Stimulated activated CD8-positive, alpha-beta memory T cell treated with anti-CD3 and anti-CD28 coated beads, Interleukin-12 subunit alpha, Interleukin-12 subunit beta, amount 100 ng/mL, for 24 hours (primary cell): Measurements from ENCODE around the gene FAM117A.

ENCODE experiments used
- DNase-seq: peaks from one replicate; pipeline ENCODE4 v3.0.0-alpha.2; 2020; ENCODE audit errors: extremely low read depth

The FAM117A gene

GRCh38 chr17:49763735-49764558, at the start of gene FAM117A:
Gene FAM117A (minus strand): TSS chr17:49764131. CDS start chr17:49764087, 44 bp downstream.
- peak; percentile 89 for DNase-seq

DNA sequence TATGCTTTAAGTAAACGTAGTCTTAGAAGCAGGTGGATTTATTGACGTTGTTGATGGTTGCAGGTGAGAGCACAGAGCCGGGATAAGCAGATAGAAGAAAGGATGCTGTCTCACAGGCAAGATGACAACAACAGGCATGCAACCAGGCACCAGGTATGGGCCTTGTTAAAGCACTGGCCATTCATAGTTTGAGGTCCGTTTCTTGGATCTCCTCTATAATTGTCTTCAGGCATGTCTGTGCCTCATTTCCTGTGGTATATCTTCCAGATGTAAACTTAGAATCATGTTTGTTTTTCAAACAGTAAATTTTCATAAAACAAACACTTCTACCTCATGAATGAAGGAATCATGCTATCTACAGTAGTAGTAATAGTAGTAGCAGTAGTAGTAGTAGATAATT, 45.1 kb upstream of the FAM117A start:
- no peak for DNase-seq

- no peak for DNase-seq
Measured at GRCh38 chr17:49798738-49799137, 34.8 kb upstream of the FAM117A start.

GRCh38 chr17:49798182-49798581, 34.3 kb upstream of the FAM117A start:
- DNase-seq: no peak

DNA sequence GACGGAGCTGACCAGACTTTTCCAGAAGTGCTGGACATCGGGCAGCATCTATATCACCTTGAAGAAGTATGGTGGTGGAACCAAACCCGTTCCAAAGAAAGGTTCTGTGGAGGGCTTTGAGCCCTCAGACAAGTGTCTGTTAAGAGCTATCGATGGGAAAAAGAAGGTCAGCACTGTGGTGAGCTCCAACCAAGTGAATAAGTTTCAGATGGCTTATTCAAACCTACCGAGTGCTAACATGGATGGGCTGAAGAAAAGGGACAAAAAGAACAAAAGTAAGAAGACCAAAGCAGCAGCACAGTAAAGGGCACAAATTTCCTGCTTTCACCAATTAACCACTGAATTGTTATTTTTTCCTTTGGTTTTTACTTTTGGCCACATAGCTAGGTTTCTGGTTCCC, 31.4 kb upstream of the FAM117A start:
- DNase-seq: no peak

DNA sequence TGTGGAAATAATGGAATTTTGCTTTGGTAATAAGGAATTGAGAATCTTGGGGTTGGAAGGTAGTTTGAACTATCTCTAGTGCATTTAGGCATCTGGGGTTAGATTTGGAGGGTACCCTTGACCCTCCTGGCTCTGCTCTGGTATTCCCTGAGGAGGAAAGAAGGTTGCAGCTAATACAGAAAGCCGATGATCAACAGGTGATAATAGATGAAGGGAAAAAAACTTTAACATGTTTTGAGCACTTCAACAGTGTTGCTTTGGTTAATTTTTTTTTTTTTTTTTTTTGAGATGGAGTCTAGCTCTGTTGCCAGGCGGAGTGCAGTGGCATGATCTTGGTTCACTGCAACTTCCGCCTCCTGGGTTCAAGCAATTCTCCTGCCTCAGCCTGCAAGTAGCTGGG, 29.4 kb upstream of the FAM117A start:
- DNase-seq: no peak

- no peak for DNase-seq
Measured at GRCh38 chr17:49789243-49789578, 25.3 kb upstream of the FAM117A start.

GRCh38 chr17:49788478-49789242, 24.7 kb upstream of the FAM117A start, which contains the start of gene KAT7:
Gene KAT7 (plus strand): TSS chr17:49788681. CDS start chr17:49788835, 154 bp downstream.
- peak; percentile 98 for DNase-seq

DNA sequence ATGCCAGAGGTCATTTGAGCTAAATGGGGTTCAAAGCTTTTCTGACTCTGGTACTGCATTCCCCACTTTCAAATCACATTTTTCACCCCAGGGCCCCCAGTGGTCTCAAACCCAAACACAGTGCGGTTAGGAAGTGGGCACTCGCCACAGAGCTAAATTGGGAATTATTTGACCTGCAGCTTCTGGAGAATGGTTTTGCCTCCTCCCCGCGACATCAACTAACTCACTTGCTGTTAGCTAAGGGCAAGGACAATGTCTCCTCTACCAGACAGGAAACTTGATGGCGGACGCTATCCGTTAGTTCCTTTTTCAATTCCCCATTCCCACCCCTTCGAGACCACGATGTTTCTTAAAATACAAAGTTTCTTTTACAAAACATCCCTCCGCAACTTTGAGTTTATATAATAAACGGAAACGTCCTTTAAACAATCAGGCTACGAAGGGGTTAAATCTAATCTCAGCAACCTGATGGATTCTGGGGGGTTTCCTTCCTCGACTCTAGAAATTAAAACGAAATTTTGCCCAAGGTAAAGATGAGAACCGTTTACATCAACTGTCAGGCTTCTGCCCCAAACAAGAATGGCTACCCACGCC, 24.1 kb upstream of the FAM117A start:
- no peak for DNase-seq

DNA sequence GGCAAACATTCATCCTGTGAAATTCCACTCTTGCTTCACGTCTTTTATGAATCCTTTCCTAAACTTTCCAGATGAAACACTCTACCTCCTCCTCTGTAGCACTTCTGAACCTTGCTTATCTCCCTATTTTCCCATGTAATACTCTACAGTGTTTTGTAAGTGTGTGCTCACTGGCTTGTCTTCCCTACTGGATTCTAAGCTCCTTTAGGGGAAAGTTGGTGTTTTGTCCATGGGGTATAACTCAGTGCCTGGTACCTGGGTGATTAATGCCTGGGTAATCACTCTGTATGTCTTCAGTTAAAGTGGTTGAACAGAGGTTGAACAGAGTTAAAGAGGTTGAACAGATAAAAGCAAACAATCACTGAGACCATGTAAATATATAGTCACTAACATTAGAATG, 20.7 kb upstream of the FAM117A start:
- DNase-seq: no peak

DNA sequence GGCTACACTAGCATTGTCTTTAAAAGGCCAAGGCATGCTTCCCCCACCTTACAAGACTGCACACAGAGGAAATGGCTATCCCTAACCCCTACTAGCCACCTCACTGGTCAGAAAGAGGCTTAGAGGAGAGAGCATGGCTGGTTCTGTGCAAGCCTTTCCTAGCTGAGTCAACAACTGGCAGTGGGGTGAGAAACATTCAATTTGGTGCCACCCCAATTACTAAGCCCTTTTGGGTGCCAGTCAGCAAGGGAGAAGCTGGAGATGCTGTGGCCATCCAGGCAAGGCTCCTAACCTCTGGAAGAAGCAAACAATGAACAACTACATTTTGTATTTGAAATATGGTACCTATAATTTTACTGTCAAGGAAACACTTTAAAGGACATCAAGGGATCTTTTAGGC, 19.9 kb upstream of the FAM117A start:
- no peak for DNase-seq

DNA sequence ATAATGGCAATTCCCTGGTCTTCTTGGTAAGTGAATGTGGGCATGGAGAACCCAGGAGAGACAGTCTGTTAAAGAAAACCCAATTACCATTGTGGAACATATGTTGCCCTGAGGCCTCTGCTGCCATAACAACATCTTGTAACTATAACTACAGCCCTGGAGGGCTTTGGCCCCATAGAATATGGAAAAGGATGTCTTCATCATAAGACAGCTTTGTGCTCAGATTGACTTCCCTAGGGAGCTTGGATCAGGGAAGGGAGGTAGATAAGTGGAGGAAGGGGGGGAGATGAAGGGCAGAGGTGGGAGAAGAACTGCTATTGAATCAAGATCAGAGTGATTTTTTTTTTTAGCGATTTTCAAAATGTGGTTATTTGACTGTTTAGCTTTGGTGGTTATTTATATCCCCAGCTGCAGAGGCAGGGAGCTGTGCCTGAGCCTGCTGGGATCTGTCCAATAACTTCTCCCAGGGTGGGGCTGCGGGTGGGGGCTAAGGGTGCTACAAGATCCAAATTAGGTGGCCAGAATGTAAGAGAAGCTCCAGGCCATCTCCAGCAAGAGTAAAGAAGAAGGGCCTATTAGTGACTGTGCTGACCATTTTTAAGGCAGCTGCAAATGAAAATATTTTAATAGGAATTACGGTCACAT, 19.3 kb upstream of the FAM117A start:
- no peak for DNase-seq

GRCh38 chr17:49779739-49780231, 15.9 kb upstream of the FAM117A start:
- no peak for DNase-seq

- no peak for DNase-seq
Measured at GRCh38 chr17:49779156-49779738, 15.3 kb upstream of the FAM117A start.

- DNase-seq: no peak
Measured at GRCh38 chr17:49777563-49777962, 13.6 kb upstream of the FAM117A start.

GRCh38 chr17:49776551-49777300, 12.8 kb upstream of the FAM117A start:
- DNase-seq: no peak

- DNase-seq: no peak
Measured at GRCh38 chr17:49775546-49776260, 11.8 kb upstream of the FAM117A start.

- DNase-seq: no peak
Measured at GRCh38 chr17:49766918-49767530, 3.1 kb upstream of the FAM117A start.

GRCh38 chr17:49764559-49765180, 739 bp upstream of the FAM117A start:
- DNase-seq: no peak
